Panc1 (cell line): Measurements from ENCODE around the gene PTPN11. TPM values are rescaled to one million over a fixed set of nuclear protein-coding genes. Genes with fewer than 3 reads are reported as not detected.

Experiments used
- ATAC-seq: fragments of 200-7000 bp; cut with Tn5 transposase; 2 replicates; pipeline ENCODE4 v1.9.1; 2020; ENCODE audit warnings: mild to moderate bottlenecking, moderate library complexity
- BruUV-seq: library from RNA; stranded (reverse); fragments of 400-500 nt; replicated peaks from 2 replicates; lab custom pipeline; 2021; lab: Mats Ljungman, UMichigan
- CTCF ChIA-PET: fragments of 300-600 bp; sonication (Branson Sonifier 250); formaldehyde crosslinking; loops from one replicate; lab custom pipeline; 2022; ENCODE audit warnings: antibody characterized with exemption; lab: Charles Lee
- POLR2A ChIA-PET: fragments of 300-600 bp; sonication (Branson Sonifier 250); formaldehyde crosslinking; loops from one replicate; lab custom pipeline; 2022; ENCODE audit warnings: antibody characterized with exemption; lab: Charles Lee
- DNase-seq: peaks from one replicate; pipeline ENCODE4 v3.0.0-alpha.2; 2010; ENCODE audit warnings: low read depth, low spot score
- H3K27ac ChIP-seq: 2 replicates; pipeline ENCODE4 v1.5.1; 2011; ENCODE audit warnings: mild to moderate bottlenecking, low read length, inconsistent platforms
- H3K27me3 ChIP-seq: fragments of 200-500 bp; sonication (Bioruptor generic); 2 replicates; pipeline ENCODE4 v1.6.0; 2014; ENCODE audit warnings: low read length, inconsistent platforms; ENCODE audit not compliant: control insufficient read depth, insufficient read depth
- H3K36me3 ChIP-seq: fragments of 200-500 bp; sonication (Bioruptor generic); 2 replicates; pipeline ENCODE4 v1.5.1; 2014; ENCODE audit warnings: inconsistent platforms, mild to moderate bottlenecking, low read length, moderate library complexity; ENCODE audit not compliant: control insufficient read depth, insufficient read depth
- H3K4me1 ChIP-seq: 2 replicates; pipeline ENCODE4 v1.5.1; 2011; ENCODE audit warnings: inconsistent platforms, mild to moderate bottlenecking, low read length, moderate library complexity; ENCODE audit not compliant: control insufficient read depth, insufficient read depth
- H3K4me3 ChIP-seq, 2 experiments: 2 replicates each; pipeline ENCODE4 v1.5.1; 2011 to 2012; ENCODE audit warnings: low read depth in 2 of 2, low read length in 2 of 2, mild to moderate bottlenecking in 2 of 2, inconsistent platforms in 1 of 2, moderate library complexity in 1 of 2
- H3K9me3 ChIP-seq: fragments of 200-500 bp; sonication (Bioruptor generic); 2 replicates; pipeline ENCODE4 v1.5.1; 2014; ENCODE audit warnings: low read depth, mild to moderate bottlenecking, inconsistent platforms, low read length, moderate library complexity; ENCODE audit not compliant: control insufficient read depth, insufficient read depth
- CTCF ChIP-seq: fragments of 450-650 bp; IDR thresholded peaks from 2 replicates; pipeline ENCODE4 v1.5.1; 2017; ENCODE audit warnings: mild to moderate bottlenecking
- POLR2AphosphoS5 ChIP-seq: IDR thresholded peaks from 2 replicates; pipeline ENCODE4 v1.6.1; 2012; ENCODE audit warnings: mild to moderate bottlenecking, low read depth, low read length, moderate library complexity
- REST ChIP-seq, 2 experiments: IDR thresholded peaks; 2 replicates each; pipeline ENCODE4 v1.6.1; 2011 to 2012; ENCODE audit warnings: low read depth in 2 of 2, control low read depth in 1 of 2, low read length in 1 of 2, mild to moderate bottlenecking in 1 of 2, moderate library complexity in 1 of 2; ENCODE audit not compliant: insufficient read depth in 1 of 2
- SIN3A ChIP-seq: IDR thresholded peaks from 2 replicates; pipeline ENCODE4 v1.6.1; 2012; ENCODE audit warnings: low read depth, mild to moderate bottlenecking, low read length, moderate library complexity, borderline replicate concordance; ENCODE audit not compliant: insufficient read depth
- TCF7L2 ChIP-seq: IDR thresholded peaks from 2 replicates; pipeline ENCODE4 v1.6.1; 2011; ENCODE audit warnings: mild to moderate bottlenecking, low read depth, low read length, inconsistent platforms
- in situ Hi-C: cut with HindIII; loops from 2 replicates; pipeline ENCODE4 v1.10.0; 2016; ENCODE audit warnings: low sequenced_read_pairs, low pct_unique_long_range_greater_than_20kb
- intact Hi-C: fragments of 100-400 bp; cut with micrococcal nuclease; formaldehyde crosslinking; loops from one replicate; pipeline ENCODE4 v1.10.0; 2022; ENCODE audit not compliant: unreplicated experiment
- total RNA-seq: library from RNA; stranded (reverse); gene quantifications from one replicate; pipeline ENCODE4 v1.2.1, GENCODE V29; 2021; ENCODE audit not compliant: unreplicated experiment

PTPN11 gene
- total RNA-seq, 1 experiment from 2014 or later = 139 TPM

DNA sequence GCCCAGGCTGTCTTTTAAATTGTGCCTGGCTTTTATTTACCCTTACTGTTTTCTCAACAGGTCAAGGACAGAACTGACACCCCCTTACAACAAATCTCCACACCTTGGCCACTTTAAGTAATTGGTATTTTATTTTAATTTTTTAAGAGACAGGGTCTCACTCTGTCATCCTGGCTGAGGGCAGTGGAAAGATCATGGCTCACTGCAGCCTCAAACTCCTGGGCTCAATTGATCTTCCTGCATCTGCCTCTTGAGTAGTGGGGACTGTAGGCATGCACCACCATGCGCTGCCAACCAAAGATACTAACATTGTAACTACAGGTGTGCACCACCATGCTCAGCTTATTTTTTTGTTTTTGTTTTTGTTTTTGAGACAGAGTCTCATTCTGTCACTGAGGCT is 109.8 kb downstream of the PTPN11 start:
- Histone ChIP-seq H3K27me3 (peaks cover 2% of the 10 kb centered on the region; the same call in 1 of the 2 replicates), H3K9me3 (no peaks in the 10 kb centered on the region), H3K36me3 (no peaks in the 10 kb centered on the region), H3K4me1 (no peaks in the 10 kb centered on the region), H3K27ac (no peak overlapping the region), H3K4me3 (no peak overlapping the region)
- ATAC-seq (no peak), DNase-seq (no peak)
- no TSS peak for BruUV-seq
- intact Hi-C loops = no loop called here
- ChIA-PET CTCF (no interaction called here), POLR2A (no interaction called here)
- TF ChIP-seq REST (IDR thresholded peaks at IDR 0.05; ENCODE audit: insufficient read depth in 1 of 2, low read depth in 2 of 2, low read length in 1 of 2) = no peak
- TF ChIP-seq CTCF = no peak
- in situ Hi-C loops = no loop called here

- DNase-seq (no peak), ATAC-seq (no peak)
- in situ Hi-C loops = no loop called here
- Histone ChIP-seq H3K36me3 (no peaks in the 10 kb centered on the region), H3K9me3 (no peaks in the 10 kb centered on the region), H3K27me3 (no peaks in the 10 kb centered on the region), H3K27ac (no peak overlapping the region), H3K4me1 (no peaks in the 10 kb centered on the region), H3K4me3 (no peak overlapping the region)
- TF ChIP-seq POLR2AphosphoS5 (no peak), TCF7L2 (no peak), CTCF (no peak), SIN3A (no peak), REST (IDR thresholded peaks at IDR 0.05; ENCODE audit: insufficient read depth in 1 of 2, low read depth in 2 of 2, low read length in 1 of 2) (no peak)
- intact Hi-C loops = no loop called here
- BruUV-seq = no TSS peak
- POLR2A ChIA-PET = no interaction called here
- CTCF ChIA-PET = no interaction called here
Measured at GRCh38 chr12:112530941-112531340, 112.2 kb downstream of the PTPN11 start.
